Mesothelial cell of epicardium (in vitro differentiated cells): ENCODE measurements around the gene UGT1A3. TPM values are rescaled to one million over a fixed set of nuclear protein-coding genes. Genes with fewer than 3 reads are reported as not detected.

Experiments used
- DNase-seq, 2 experiments: peaks; one replicate each; pipeline ENCODE4 v3.0.0; 2021; ENCODE audit warnings: low spot score in 2 of 2; ENCODE audit not compliant: unreplicated experiment in 2 of 2
- H3K27ac Mint-ChIP-seq: 2 replicates; pipeline ENCODE4 v1.8.0; 2021; ENCODE audit warnings: mixed read lengths
- H3K27me3 Mint-ChIP-seq: 2 replicates; pipeline ENCODE4 v1.8.0; 2021; ENCODE audit warnings: low read depth, mixed read lengths
- H3K36me3 Mint-ChIP-seq: 2 replicates; pipeline ENCODE4 v1.8.0; 2021; ENCODE audit warnings: mixed read lengths
- H3K4me1 Mint-ChIP-seq: 2 replicates; pipeline ENCODE4 v1.8.0; 2021; ENCODE audit warnings: mixed read lengths
- H3K4me3 Mint-ChIP-seq: 2 replicates; pipeline ENCODE4 v1.8.0; 2021; ENCODE audit warnings: mild to moderate bottlenecking, moderate library complexity, mixed read lengths
- H3K9me3 Mint-ChIP-seq: 2 replicates; pipeline ENCODE4 v1.8.0; 2021; ENCODE audit warnings: mixed read lengths
- total RNA-seq: library from RNA; stranded (reverse); gene quantifications from 3 replicates; pipeline ENCODE4 v1.2.1, GENCODE V29; 2021
- TF ChIP-seq, protein P1 (sequence below): fragments of 200-600 bp; sonication (generic); IDR thresholded peaks from one replicate; pipeline ENCODE4 v1.5.0; 2021; ENCODE audit warnings: antibody characterized with exemption; ENCODE audit not compliant: unreplicated experiment

UGT1A3 gene
- total RNA-seq, 1 donor from 2014 or later, result not detected

DNA sequence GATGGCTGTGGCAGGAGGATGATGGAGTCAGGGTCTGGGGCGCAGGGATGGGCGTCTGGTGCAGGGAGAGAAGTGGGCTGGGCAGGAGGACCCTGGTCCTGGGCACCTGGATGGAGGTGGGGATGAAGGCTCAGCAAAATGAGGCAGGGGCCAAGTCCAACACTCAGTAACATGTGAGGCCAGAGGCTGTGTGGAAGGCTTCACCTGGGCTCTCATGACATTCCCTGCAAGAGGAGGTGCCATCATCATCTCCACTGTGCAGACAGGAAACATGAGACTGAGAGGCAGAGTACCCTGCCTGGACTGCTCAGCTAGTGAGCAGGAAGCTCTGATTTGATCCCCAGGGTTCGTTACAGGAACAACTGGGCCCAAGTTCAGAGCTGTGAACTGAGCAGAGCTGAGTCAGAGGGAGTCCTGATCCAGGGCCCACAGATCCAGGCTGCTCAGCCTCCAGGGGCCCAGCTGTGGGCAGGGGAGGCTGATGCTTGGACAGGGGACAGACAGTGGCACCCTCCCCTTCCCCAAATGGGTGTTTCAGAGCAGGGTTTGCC lies 88.6 kb downstream of the UGT1A3 start:
- H3K4me1 Mint-ChIP-seq, result peaks cover 18% of the 10 kb centered on the region
- TF ChIP-seq, protein P1, sequence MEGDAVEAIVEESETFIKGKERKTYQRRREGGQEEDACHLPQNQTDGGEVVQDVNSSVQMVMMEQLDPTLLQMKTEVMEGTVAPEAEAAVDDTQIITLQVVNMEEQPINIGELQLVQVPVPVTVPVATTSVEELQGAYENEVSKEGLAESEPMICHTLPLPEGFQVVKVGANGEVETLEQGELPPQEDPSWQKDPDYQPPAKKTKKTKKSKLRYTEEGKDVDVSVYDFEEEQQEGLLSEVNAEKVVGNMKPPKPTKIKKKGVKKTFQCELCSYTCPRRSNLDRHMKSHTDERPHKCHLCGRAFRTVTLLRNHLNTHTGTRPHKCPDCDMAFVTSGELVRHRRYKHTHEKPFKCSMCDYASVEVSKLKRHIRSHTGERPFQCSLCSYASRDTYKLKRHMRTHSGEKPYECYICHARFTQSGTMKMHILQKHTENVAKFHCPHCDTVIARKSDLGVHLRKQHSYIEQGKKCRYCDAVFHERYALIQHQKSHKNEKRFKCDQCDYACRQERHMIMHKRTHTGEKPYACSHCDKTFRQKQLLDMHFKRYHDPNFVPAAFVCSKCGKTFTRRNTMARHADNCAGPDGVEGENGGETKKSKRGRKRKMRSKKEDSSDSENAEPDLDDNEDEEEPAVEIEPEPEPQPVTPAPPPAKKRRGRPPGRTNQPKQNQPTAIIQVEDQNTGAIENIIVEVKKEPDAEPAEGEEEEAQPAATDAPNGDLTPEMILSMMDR, result no peak
- peak in 1 of 2 experiments; percentile 6 for DNase-seq
- H3K36me3 Mint-ChIP-seq, result peaks cover 3% of the 10 kb centered on the region
- H3K9me3 Mint-ChIP-seq, result peaks cover 15% of the 10 kb centered on the region
- peaks cover 9% of the 10 kb centered on the region for H3K27me3 Mint-ChIP-seq
- H3K4me3 Mint-ChIP-seq, result no peak overlapping the region
- H3K27ac Mint-ChIP-seq, result peak overlapping the region; percentile 57

- H3K4me3 Mint-ChIP-seq, result no peak overlapping the region
- H3K4me1 Mint-ChIP-seq, result peaks cover 18% of the 10 kb centered on the region
- H3K27ac Mint-ChIP-seq, result no peak overlapping the region
- peaks cover 3% of the 10 kb centered on the region for H3K36me3 Mint-ChIP-seq
- peaks cover 7% of the 10 kb centered on the region for H3K27me3 Mint-ChIP-seq
- TF ChIP-seq, protein P1, result no peak
- DNase-seq, result peak in 1 of 2 experiments; percentile 24
- H3K9me3 Mint-ChIP-seq, result peaks cover 15% of the 10 kb centered on the region
Observed at GRCh38 chr2:233817995-233818638, 89.3 kb downstream of the UGT1A3 start.

DNA sequence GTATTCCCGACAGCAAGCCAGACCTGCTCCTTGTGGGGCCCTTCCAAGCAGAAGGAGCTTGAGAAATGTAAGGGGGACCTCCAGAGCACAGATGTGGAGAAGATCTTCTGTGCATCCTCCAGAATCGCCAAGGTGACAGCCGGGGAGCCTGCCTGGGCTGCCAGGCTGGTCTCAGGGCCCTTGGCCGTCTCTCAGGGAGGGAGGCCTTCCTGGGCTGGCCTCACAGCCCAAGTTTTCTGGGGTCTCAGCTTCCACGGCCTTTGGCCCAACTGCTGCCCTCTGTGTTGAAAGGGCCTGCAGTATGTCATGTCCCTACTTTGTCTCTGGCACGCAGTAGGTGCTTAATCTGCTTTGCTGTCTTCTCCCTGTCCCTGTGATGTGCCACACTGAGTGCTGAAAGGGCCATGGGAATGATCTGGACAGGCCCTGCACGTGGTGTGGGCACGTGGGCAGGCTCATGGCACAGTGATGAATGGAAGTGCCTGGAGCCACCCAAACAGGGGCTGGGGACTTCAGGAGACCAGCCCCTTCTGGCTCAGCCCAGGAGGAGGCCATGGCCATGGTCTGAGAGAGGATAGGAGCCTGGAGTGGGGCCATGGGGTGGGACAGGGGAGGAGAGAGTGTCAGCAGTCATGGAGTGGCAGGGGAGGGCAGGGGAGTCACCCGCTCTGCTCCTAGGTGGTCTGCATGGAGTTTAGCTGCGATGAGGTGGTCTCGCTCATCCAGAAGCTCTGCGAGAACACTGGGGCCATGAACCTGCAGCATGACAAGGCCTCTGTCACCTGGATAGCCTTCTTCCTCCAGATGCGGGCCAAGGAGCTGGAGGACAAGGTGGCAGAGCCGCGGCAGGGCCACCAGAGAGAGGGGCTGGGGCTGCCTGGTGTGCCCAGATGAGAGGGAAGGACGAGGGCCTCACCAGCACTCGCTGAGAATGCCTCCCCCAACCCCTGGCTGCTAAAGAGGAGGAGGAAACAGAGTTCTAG lies 90.1 kb downstream of the UGT1A3 start:
- peak in 1 of 2 experiments; percentile 21 for DNase-seq
- no peak overlapping the region for H3K4me3 Mint-ChIP-seq
- H3K27me3 Mint-ChIP-seq, result peaks cover 7% of the 10 kb centered on the region
- no peak overlapping the region for H3K27ac Mint-ChIP-seq
- TF ChIP-seq, protein P1, result no peak
- peaks cover 18% of the 10 kb centered on the region for H3K4me1 Mint-ChIP-seq
- H3K36me3 Mint-ChIP-seq, result peaks cover 3% of the 10 kb centered on the region
- H3K9me3 Mint-ChIP-seq, result peaks cover 15% of the 10 kb centered on the region

DNA sequence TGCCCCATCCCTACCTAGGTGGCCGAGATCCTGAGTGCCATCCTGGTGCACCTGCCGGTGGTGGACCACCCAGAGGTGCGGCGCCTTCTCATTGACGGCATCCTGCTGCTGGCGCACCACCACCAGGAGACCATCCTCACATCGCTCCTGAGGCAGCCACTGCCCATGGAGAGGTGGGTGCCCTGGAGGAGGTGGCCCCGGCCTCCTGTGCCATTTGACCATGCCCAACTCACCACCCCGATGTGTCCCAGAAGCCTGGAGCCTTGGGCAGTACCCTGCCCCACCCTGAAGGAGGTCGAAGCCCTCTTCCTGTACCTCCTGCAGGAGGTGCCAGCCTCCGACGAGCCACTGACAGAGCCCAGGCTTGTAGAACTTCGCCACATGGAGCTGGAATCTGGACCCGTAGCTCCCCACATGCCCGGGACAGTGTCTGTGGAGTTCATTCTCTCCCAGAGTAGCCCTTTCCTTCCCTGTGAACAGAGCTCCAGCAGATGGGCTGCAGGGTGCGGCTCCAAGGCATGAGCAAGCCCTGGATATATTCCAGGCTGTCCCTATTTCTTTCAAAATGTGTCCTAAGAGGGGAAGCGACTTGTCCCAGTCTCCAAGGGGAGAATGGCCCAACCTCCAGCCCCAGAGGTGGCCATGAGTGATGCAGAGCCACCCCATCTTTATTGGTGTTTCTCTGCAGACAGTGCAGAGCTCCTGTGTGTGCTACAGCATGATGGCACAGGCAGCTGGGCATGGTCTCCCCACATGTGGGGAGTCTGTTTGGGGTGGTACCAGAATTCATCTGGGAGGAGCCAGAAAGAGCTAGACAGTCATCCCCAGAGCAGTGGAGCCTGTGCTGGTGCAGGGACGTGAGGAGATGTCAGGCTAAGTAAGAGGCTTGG lies 91.3 kb downstream of the UGT1A3 start:
- peak in 1 of 2 experiments; percentile 29 for DNase-seq
- H3K4me1 Mint-ChIP-seq, result peaks cover 18% of the 10 kb centered on the region
- peaks cover 14% of the 10 kb centered on the region for H3K9me3 Mint-ChIP-seq
- H3K27me3 Mint-ChIP-seq, result peaks cover 7% of the 10 kb centered on the region
- no peak overlapping the region for H3K4me3 Mint-ChIP-seq
- peaks cover 3% of the 10 kb centered on the region for H3K36me3 Mint-ChIP-seq
- H3K27ac Mint-ChIP-seq, result no peak overlapping the region
- TF ChIP-seq, protein P1, result no peak

GRCh38 chr2:233820774-233821105 lies 91.9 kb downstream of the UGT1A3 start:
- Mint-ChIP-seq H3K9me3 (peaks cover 8% of the 10 kb centered on the region), H3K4me1 (peaks cover 18% of the 10 kb centered on the region), H3K4me3 (no peak overlapping the region), H3K27ac (no peak overlapping the region), H3K36me3 (no peaks in the 10 kb centered on the region), H3K27me3 (peaks cover 7% of the 10 kb centered on the region)
- TF ChIP-seq, protein P1, result no peak
- peak in 1 of 2 experiments; percentile 16 for DNase-seq
